PFSK-1 (cell line): ENCODE data around the gene CYP26B1.

Experiments used
- POLR2AphosphoS5 ChIP-seq: IDR thresholded peaks from 2 replicates; pipeline ENCODE4 v1.6.1; 2012; ENCODE audit warnings: low read depth, mild to moderate bottlenecking, control low read depth, low read length, moderate library complexity
- SIN3A ChIP-seq: IDR thresholded peaks from 2 replicates; pipeline ENCODE4 v1.6.1; 2012; ENCODE audit warnings: mild to moderate bottlenecking, low read length, moderate library complexity, borderline replicate concordance; ENCODE audit not compliant: insufficient read depth
- TAF1 ChIP-seq: IDR thresholded peaks from 2 replicates; pipeline ENCODE4 v1.6.1; 2012; ENCODE audit warnings: low read length, control low read depth, borderline replicate concordance; ENCODE audit not compliant: insufficient read depth
- TF ChIP-seq, protein P1 (sequence below), 2 experiments: IDR thresholded peaks; 2 replicates each; pipeline versions ENCODE4 v1.6.1 to v1.8.0; 2011 to 2012; ENCODE audit warnings: low read depth in 2 of 2, low read length in 2 of 2, control low read depth in 1 of 2, inconsistent platforms in 1 of 2, mild to moderate bottlenecking in 1 of 2, moderate library complexity in 1 of 2; ENCODE audit not compliant: insufficient read depth in 1 of 2

DNA sequence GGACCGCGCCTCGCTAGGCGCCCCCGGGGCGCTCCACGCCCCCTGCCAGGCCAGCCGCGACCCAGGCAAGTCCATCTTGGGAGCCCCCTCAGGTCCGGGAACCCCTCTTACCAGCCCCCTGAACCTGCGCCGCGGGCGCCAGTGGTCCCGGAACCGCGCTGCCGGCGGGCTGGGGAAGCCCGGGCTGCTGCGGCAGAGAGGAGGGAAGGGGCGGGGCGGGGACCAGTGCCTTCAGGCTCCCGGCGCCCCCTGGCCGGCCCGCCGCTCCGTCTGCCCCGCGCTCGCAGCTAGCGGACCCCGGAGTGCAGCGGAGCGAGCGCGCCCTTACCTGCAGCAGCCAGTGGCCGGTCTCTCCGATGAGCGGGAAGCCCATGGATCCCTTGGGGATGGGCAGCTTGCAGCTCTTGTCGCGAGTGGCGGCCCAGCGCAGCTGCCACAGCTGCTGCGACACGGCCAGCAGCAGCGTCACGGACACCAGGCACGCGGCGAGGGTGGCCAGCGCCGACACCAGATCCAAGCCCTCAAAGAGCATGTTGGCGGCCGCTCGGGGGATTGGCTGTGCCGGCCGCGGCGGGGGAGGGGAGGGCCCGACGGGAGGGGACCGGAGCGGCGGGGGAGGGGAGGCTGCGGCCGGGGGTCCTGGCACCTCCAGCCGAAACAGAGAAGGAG, at the start of gene CYP26B1:
- TF ChIP-seq, protein P1, sequence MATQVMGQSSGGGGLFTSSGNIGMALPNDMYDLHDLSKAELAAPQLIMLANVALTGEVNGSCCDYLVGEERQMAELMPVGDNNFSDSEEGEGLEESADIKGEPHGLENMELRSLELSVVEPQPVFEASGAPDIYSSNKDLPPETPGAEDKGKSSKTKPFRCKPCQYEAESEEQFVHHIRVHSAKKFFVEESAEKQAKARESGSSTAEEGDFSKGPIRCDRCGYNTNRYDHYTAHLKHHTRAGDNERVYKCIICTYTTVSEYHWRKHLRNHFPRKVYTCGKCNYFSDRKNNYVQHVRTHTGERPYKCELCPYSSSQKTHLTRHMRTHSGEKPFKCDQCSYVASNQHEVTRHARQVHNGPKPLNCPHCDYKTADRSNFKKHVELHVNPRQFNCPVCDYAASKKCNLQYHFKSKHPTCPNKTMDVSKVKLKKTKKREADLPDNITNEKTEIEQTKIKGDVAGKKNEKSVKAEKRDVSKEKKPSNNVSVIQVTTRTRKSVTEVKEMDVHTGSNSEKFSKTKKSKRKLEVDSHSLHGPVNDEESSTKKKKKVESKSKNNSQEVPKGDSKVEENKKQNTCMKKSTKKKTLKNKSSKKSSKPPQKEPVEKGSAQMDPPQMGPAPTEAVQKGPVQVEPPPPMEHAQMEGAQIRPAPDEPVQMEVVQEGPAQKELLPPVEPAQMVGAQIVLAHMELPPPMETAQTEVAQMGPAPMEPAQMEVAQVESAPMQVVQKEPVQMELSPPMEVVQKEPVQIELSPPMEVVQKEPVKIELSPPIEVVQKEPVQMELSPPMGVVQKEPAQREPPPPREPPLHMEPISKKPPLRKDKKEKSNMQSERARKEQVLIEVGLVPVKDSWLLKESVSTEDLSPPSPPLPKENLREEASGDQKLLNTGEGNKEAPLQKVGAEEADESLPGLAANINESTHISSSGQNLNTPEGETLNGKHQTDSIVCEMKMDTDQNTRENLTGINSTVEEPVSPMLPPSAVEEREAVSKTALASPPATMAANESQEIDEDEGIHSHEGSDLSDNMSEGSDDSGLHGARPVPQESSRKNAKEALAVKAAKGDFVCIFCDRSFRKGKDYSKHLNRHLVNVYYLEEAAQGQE (IDR thresholded peaks at IDR 0.05; ENCODE audit: insufficient read depth in 1 of 2, low read depth in 2 of 2, low read length in 2 of 2), result no peak
- TF ChIP-seq SIN3A, result no peak
- no peak for TF ChIP-seq POLR2AphosphoS5
- no peak for TF ChIP-seq TAF1
